PC-9 (cell line): ENCODE measurements around the gene SHC3.

Source experiments
- EZH2 ChIP-seq: fragments of 200-600 bp; sonication (generic); IDR thresholded peaks from 2 replicates; pipeline ENCODE4 v1.8.0; 2017; ENCODE audit warnings: antibody characterized with exemption, low read depth
- TF ChIP-seq, protein P1 (sequence below): fragments of 200-600 bp; sonication (generic); conservative IDR thresholded peaks from 2 replicates; pipeline ENCODE4 v1.6.1; 2017; ENCODE audit warnings: mixed run types, antibody characterized with exemption, mild to moderate bottlenecking, moderate library complexity

DNA sequence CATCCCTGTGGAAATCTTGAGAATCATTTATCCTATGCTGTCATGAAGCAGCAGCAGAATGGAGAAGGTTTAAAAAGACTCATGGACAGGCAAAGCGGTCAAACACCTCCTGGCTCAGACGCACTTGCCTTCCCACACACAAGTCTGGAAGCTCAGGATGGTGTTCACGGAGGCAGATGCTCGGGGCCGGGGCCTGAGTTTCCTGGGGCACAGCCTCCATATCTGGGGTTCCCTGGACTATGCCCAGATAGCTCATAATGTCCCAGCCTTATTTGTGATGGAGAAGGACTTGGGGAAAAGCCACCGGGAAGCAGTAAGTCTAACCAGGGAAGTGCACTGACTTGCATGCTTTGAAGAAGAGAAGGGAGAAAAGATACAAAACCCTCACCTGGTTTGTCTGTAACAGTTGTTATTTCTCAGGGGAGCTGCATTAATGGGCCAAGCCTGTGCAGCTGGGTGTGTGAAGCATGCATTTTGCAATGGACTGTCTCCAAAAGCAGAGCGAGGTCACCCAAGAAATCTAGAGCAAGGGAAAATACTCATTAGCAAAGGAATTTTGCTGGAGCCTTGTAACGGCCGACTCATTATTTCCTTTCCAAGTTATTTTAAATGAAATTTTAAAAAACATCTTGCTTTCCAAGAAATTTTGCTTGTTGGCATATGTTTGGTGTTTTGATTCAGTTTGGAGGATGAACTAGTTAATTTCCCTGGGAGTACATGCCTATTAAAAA lies 184.0 kb downstream of the SHC3 start:
- TF ChIP-seq, protein P1, sequence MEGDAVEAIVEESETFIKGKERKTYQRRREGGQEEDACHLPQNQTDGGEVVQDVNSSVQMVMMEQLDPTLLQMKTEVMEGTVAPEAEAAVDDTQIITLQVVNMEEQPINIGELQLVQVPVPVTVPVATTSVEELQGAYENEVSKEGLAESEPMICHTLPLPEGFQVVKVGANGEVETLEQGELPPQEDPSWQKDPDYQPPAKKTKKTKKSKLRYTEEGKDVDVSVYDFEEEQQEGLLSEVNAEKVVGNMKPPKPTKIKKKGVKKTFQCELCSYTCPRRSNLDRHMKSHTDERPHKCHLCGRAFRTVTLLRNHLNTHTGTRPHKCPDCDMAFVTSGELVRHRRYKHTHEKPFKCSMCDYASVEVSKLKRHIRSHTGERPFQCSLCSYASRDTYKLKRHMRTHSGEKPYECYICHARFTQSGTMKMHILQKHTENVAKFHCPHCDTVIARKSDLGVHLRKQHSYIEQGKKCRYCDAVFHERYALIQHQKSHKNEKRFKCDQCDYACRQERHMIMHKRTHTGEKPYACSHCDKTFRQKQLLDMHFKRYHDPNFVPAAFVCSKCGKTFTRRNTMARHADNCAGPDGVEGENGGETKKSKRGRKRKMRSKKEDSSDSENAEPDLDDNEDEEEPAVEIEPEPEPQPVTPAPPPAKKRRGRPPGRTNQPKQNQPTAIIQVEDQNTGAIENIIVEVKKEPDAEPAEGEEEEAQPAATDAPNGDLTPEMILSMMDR = no peak
- no peak for TF ChIP-seq EZH2
